GM21825 (cell line): Measurements from ENCODE around the gene HHAT.
"Not testable (repeated sequence)": the region's sequence is repeated elsewhere in the genome, so short reads cannot be mapped to it uniquely, and the experiment has no call there.

Source experiments
- ATAC-seq: cut with Tn5 transposase; IDR thresholded peaks from one replicate; pipeline ENCODE4 v1.9.1; 2021; ENCODE audit warnings: mild to moderate bottlenecking, moderate library complexity; ENCODE audit not compliant: unreplicated experiment

Gene HHAT

GRCh38 chr1:210627755-210628154, 299.1 kb downstream of the HHAT start:
- ATAC-seq: no peak

- no peak for ATAC-seq
These were observed 300.6 kb downstream of the HHAT start for GRCh38 chr1:210629276-210629675.

GRCh38 chr1:210631399-210631798, 302.7 kb downstream of the HHAT start:
- no peak for ATAC-seq

GRCh38 chr1:210633140-210633539, 304.4 kb downstream of the HHAT start:
- no peak for ATAC-seq

GRCh38 chr1:210633636-210634035, 304.9 kb downstream of the HHAT start:
- no peak for ATAC-seq

- ATAC-seq: no peak
These were observed 306.4 kb downstream of the HHAT start for GRCh38 chr1:210635108-210635507.

GRCh38 chr1:210641582-210641981, 312.9 kb downstream of the HHAT start:
- no peak for ATAC-seq

- no peak for ATAC-seq
These were observed 317.0 kb downstream of the HHAT start for GRCh38 chr1:210645582-210646257.

- ATAC-seq: no peak
These were observed 317.5 kb downstream of the HHAT start for GRCh38 chr1:210646258-210646616.

- ATAC-seq: no peak
These were observed 319.0 kb downstream of the HHAT start for GRCh38 chr1:210647406-210648333.

GRCh38 chr1:210648588-210649269, 320.0 kb downstream of the HHAT start:
- ATAC-seq: no peak

- ATAC-seq: no peak
These were observed 321.7 kb downstream of the HHAT start for GRCh38 chr1:210650403-210650802.

GRCh38 chr1:210652329-210652954, 323.7 kb downstream of the HHAT start:
- ATAC-seq: no peak

GRCh38 chr1:210653771-210654170, 325.1 kb downstream of the HHAT start:
- ATAC-seq: no peak

GRCh38 chr1:210654176-210654981, 325.7 kb downstream of the HHAT start:
- ATAC-seq: no peak

GRCh38 chr1:210655511-210655910, 326.8 kb downstream of the HHAT start:
- ATAC-seq: no peak

- no peak for ATAC-seq
These were observed 329.1 kb downstream of the HHAT start for GRCh38 chr1:210657806-210658205.

GRCh38 chr1:210661520-210661919, 332.8 kb downstream of the HHAT start:
- not testable (repeated sequence) for ATAC-seq

GRCh38 chr1:210662291-210663050, 333.8 kb downstream of the HHAT start:
- ATAC-seq: no peak
